Measurements from ENCODE around the gene AARSD1. TPM values are rescaled to one million over a fixed set of nuclear protein-coding genes. Genes with fewer than 3 reads are reported as not detected.
"Not testable (repeated sequence)": the region's sequence is repeated elsewhere in the genome, so short reads cannot be mapped to it uniquely, and the experiment has no call there.

AARSD1 gene
- total RNA-seq, 2 donors from 2014 or later: 50.7 to 52.2 TPM

DNA sequence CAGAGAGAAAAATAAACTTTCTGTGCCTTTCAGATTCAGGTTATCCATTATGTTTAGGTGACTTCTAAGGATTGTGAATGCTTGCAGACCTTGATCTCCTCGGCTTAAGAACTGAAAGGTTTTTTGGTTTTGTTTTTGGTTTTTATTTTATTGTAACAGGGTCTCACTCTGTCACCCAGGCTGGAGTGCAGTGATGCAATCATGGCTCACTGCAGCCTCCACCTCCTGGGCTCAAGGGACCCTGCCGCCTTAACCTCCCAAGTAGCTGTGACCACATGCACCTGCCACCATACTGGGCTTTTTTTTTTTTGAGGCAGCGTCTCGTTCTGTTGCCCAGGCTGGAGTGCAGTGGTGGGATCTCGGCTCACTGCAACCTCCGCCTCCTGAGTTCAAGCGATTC lies 40.8 kb downstream of the AARSD1 start:
- not testable (repeated sequence) for ATAC-seq (replicated peaks in 1 of 2); H3K36me3 Mint-ChIP-seq (ENCODE audit: insufficient read depth in 2 of 2); H3K9me3 Mint-ChIP-seq; H3K27ac Mint-ChIP-seq; H3K4me3 Mint-ChIP-seq; DNase-seq; H3K4me1 Mint-ChIP-seq (ENCODE audit: low read depth)
- H3K27me3 Mint-ChIP-seq (ENCODE audit: low read depth): peaks cover 42% of the 10 kb centered on the region

DNA sequence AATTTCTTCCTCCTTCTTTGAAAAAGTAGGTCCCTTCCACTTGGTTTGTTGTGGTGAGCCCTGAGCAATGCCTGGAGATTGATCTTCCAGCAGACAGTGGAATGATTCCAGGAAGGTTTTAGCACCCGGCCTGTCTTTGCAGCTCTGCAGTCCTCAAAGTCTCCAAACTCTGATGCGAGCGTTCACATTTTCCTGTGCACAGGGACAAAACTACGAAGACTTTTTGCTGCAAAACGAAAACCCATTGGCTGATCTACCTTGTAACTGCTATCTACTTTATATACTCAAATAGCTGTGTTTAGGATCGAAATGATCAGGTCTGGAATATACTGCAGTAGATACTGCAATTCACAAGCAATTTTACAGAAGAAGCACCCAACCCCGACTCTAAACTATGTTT lies 42.0 kb downstream of the AARSD1 start:
- H3K27me3 Mint-ChIP-seq (ENCODE audit: low read depth): peaks cover 46% of the 10 kb centered on the region
- ATAC-seq (replicated peaks in 1 of 2): no peak
- no peaks in the 10 kb centered on the region for H3K4me1 Mint-ChIP-seq (ENCODE audit: low read depth)
- H3K4me3 Mint-ChIP-seq: no peak overlapping the region
- no peak overlapping the region for H3K27ac Mint-ChIP-seq
- no peaks in the 10 kb centered on the region for H3K36me3 Mint-ChIP-seq (ENCODE audit: insufficient read depth in 2 of 2)
- no peak for DNase-seq
- H3K9me3 Mint-ChIP-seq: no peaks in the 10 kb centered on the region

DNA sequence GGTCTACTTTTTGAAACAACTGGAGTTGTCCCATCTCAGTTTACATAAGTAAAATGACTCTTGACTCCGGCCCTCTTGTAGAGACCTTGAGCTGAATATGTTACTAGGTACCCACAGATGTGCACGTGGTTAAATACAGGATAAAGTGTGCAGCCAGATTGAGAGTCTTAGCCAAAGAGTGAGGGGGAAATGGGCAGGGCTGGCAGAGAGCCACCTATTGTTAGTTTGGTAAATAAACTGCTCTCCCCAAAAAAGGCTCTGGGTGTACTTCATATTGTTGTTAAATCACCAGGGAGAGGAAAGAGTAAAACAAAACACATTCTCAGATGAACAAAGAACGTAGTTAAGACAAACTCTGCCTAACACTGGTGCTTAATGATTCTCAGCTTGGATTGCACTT lies 43.3 kb downstream of the AARSD1 start:
- H3K27me3 Mint-ChIP-seq (ENCODE audit: low read depth): peaks cover 47% of the 10 kb centered on the region
- no peaks in the 10 kb centered on the region for H3K4me1 Mint-ChIP-seq (ENCODE audit: low read depth)
- no peak for ATAC-seq (replicated peaks in 1 of 2)
- no peaks in the 10 kb centered on the region for H3K9me3 Mint-ChIP-seq
- no peak for DNase-seq
- no peak overlapping the region for H3K27ac Mint-ChIP-seq
- H3K36me3 Mint-ChIP-seq (ENCODE audit: insufficient read depth in 2 of 2): no peaks in the 10 kb centered on the region
- H3K4me3 Mint-ChIP-seq: no peak overlapping the region

DNA sequence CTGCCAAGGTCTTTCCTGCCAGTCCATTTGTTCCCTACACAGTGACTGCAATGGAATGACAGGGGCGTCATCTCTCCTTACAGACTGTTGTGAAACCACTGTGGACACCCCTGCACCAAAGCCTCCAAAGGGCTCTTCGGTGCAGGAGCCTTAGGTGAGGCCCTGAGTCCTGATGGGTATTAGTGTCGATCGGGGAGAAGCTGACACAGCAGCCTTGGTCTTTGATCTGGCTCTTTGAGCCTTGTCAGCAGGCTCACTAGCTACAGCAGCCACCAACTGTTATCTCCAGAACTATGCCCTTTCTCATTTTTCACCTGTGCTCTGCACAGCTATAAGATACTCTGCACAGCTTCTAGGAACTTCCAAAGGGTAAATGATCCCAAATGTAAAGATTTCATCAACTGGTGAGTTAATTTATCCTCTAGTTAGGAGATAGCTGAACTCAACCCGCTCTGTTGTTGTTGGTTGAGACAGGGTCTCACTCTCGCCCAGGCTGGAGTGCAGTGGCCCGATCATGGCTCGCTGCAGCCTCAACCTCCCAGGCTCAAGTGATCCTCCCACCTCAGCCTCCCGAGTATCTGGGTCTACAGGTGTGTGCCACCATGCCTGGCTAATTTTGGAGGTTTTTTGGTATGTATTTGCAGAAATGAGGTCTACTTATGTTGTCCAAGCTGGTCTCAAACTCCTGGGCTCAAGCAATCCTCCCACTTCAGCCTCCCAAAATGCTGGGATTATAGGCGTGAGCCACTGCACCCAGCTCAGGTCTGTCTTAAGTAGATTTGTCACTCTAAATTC lies 44.0 kb downstream of the AARSD1 start:
- Mint-ChIP-seq H3K4me3 (no peak overlapping the region), H3K27ac (no peak overlapping the region), H3K9me3 (no peaks in the 10 kb centered on the region), H3K36me3 (ENCODE audit: insufficient read depth in 2 of 2) (no peaks in the 10 kb centered on the region), H3K27me3 (ENCODE audit: low read depth) (peaks cover 47% of the 10 kb centered on the region), H3K4me1 (ENCODE audit: low read depth) (no peaks in the 10 kb centered on the region)
- ATAC-seq (replicated peaks in 1 of 2): no peak
- DNase-seq: no peak

DNA sequence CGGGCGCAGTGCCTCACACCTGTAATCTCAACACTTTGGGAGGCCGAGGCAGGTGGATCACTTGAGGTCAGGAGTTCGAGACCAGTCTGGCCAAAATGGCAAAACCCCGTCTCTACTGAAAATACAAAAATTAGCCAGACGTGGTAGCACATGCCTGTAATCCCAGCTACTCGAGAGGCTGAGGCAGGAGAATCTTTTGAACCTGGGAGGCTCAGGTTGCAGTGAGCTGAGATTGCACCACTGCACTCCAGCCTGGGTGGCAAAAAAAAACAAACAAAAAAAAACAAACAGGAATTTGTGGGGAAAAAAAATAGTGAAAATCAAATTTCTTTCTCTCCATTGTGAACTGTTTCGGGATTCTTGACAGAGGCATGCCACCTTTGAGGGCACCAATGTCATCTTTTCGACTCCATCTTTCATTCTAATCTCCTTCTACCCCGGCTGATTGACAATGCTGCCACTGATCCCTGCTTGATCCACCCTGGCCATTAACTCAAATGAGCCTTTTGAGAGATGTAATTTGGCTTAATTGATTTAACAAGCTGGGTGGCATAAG lies 44.7 kb downstream of the AARSD1 start:
- H3K27ac Mint-ChIP-seq; H3K4me3 Mint-ChIP-seq; DNase-seq; H3K9me3 Mint-ChIP-seq; H3K36me3 Mint-ChIP-seq (ENCODE audit: insufficient read depth in 2 of 2); H3K4me1 Mint-ChIP-seq (ENCODE audit: low read depth); ATAC-seq (replicated peaks in 1 of 2): not testable (repeated sequence)
- peaks cover 43% of the 10 kb centered on the region for H3K27me3 Mint-ChIP-seq (ENCODE audit: low read depth)

DNA sequence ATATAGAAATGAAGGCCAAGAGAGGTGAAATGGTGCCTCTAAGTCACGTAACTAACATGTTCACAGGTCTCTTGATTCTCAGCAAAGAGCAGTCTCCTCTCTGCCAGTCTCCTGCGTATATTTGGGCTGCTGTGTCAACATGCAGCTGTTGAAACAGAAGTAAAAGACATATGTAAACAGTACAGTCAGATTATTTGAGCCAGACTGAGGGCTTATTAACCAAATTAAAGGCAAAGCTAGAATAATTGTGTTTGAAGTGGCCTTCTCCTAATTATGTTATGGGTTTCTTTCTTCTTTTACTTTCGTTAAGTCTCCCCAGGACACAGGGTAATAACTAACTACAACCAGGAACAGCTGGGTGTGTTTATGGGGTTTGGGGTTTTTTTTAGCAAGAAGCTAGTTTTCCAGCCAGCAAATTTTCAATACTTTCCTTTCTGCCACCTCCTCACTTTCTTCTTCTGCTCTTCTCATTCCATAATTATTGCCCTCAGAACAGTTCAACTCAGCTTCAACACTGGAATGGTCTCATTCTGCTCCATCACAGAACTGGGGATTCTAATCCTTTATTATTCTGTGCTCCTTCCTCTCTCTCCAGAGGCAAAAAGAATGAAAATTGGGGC lies 45.2 kb downstream of the AARSD1 start:
- DNase-seq: no peak
- Mint-ChIP-seq H3K9me3 (no peaks in the 10 kb centered on the region), H3K4me3 (no peak overlapping the region), H3K4me1 (ENCODE audit: low read depth) (no peaks in the 10 kb centered on the region), H3K27me3 (ENCODE audit: low read depth) (peaks cover 43% of the 10 kb centered on the region), H3K27ac (no peak overlapping the region), H3K36me3 (ENCODE audit: insufficient read depth in 2 of 2) (no peaks in the 10 kb centered on the region)
- ATAC-seq (replicated peaks in 1 of 2): no peak

DNA sequence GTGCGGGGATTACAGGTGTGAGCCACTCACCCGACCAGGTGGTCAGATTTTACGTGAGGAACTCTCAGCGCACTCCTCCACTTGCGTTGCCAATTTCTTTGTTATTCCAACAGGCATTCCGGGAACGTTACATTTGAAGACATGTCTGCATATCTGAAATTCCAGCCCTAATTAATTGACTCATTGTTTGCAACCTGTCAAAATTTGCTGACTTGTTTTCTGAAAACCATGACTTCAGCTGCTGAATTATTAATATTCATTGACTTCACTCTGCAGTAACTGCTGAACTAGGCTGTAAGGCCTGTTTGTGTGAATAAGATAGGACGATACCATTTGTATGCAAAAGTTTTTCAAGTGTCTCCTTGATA lies 47.0 kb downstream of the AARSD1 start:
- DNase-seq (no peak), ATAC-seq (replicated peaks in 1 of 2) (no peak)
- Mint-ChIP-seq H3K36me3 (ENCODE audit: insufficient read depth in 2 of 2) (no peaks in the 10 kb centered on the region), H3K27ac (no peak overlapping the region), H3K4me1 (ENCODE audit: low read depth) (no peaks in the 10 kb centered on the region), H3K4me3 (no peak overlapping the region), H3K27me3 (ENCODE audit: low read depth) (peaks cover 31% of the 10 kb centered on the region), H3K9me3 (no peaks in the 10 kb centered on the region)

DNA sequence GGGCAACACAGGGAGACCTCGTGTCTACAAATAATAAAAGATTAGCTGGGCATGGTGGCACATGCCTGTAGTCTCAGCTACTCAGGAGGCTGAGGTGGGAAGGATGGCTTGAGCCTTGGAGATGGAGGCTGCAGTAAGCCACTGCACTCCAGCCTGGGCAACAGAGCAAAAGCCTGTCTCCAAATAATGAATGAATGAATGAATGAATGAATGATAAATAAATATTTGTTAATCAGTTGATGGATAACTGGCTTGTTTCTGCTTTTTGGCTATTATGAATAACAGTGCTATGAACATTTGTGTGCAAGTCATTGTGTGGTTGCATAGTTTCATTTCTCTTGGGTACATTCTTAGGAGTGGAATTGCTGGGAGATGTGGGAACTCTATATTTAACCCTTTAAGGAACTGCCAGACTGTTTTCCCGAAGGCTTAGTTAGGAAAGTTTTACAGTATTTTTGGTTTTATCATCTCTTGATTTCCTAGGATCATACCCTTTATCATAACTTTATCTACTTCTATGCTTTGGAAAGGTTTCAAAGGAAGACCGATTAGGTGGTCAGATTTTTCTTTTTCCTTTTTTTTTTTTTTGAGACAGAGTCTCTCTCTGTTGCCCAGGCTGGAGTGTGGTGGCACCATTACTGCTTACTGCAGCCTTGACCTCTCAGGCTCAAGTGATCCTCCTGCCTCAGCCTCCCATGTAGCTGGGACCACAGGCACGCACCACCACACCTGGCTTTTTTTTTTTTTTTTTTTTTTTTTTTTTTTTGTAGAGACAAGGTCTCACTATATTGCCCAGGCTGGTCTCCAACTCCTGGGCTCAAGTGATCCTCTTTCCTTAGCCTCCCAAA lies 47.6 kb downstream of the AARSD1 start:
- not testable (repeated sequence) for H3K36me3 Mint-ChIP-seq (ENCODE audit: insufficient read depth in 2 of 2); H3K9me3 Mint-ChIP-seq; ATAC-seq (replicated peaks in 1 of 2)

DNA sequence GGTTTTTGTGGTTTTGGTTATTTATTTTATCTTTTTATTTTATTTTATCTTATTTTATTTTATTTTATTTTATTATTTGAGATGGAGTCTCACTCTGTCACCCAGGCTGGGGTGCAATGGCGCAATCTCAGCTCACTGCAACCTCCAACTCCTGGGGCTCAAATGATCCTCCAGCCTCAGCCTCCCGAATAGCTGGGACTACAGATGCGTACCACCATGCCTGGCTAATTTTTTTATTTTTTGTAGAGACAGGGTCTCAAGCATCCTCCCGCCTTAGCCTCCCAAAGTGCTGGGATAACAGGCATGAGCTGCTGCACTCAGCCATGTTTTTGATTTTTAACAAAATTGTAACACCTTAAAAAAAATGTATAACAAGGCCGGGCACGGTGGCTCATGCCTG lies 49.0 kb downstream of the AARSD1 start:
- ATAC-seq (replicated peaks in 1 of 2): not testable (repeated sequence)

More for the DNA sequence above, 47.6 kb downstream of the AARSD1 start:
- not testable (repeated sequence) for H3K27ac Mint-ChIP-seq; H3K4me3 Mint-ChIP-seq; H3K4me1 Mint-ChIP-seq (ENCODE audit: low read depth); DNase-seq
- peaks cover 29% of the 10 kb centered on the region for H3K27me3 Mint-ChIP-seq (ENCODE audit: low read depth)

DNA sequence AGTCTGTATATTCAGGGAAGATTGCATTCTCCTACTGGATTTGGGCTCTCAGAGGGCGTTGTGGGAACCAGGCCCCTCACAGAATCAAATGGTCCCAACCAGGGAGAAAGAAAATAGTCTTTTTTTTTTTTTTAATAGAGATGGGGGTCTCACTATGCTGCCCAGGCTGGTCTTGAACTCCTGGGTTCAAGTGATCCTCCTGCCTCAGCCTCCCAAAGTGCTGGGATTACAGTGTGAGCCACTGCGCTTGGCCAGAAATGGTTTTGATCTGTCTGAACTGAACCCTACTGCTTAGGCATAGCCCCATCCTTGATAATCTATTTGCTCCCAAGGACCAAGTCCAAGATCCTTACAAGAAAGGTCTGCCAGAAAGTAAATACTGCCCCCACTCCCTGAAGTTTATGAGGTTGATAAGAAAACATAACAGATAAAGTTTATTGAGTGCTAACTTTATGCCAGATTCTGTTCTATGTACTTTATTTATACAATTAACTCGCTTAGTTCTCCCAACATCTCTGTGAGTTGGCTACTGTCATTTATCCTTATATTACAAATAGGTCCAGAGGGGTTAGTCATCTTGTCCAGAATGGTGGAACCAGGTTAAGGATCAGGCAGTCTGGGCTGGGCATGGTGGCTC lies 50.2 kb downstream of the AARSD1 start:
- Mint-ChIP-seq H3K27ac (no peak overlapping the region), H3K4me3 (no peak overlapping the region), H3K36me3 (ENCODE audit: insufficient read depth in 2 of 2) (no peaks in the 10 kb centered on the region), H3K4me1 (ENCODE audit: low read depth) (no peaks in the 10 kb centered on the region), H3K27me3 (ENCODE audit: low read depth) (peaks cover 32% of the 10 kb centered on the region), H3K9me3 (no peaks in the 10 kb centered on the region)
- ATAC-seq (replicated peaks in 1 of 2): no peak
- DNase-seq: no peak

More for the DNA sequence above, 49.0 kb downstream of the AARSD1 start:
- peaks cover 32% of the 10 kb centered on the region for H3K27me3 Mint-ChIP-seq (ENCODE audit: low read depth)
- DNase-seq; H3K9me3 Mint-ChIP-seq; H3K36me3 Mint-ChIP-seq (ENCODE audit: insufficient read depth in 2 of 2); H3K4me1 Mint-ChIP-seq (ENCODE audit: low read depth); H3K27ac Mint-ChIP-seq; H3K4me3 Mint-ChIP-seq: not testable (repeated sequence)

DNA sequence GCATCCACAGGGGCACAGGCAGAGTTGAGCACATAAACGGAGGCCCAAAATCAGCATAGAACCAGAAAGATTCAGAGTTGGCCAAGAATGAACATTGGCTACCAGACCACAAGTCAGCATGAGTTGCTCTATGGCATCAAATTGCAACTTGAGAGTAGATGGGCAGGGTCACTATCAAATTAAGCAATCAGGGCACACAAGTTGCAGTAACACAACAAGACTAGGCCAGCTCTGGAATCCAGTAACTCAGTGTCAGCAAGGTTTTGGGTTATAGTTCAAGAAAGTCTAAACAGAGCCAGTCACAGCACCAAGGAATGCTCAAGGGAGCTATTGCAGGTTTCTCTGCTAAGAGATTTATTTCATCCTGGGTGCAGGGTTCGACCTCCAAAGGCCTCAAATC lies 50.7 kb downstream of the AARSD1 start:
- Mint-ChIP-seq H3K27ac (no peak overlapping the region), H3K36me3 (ENCODE audit: insufficient read depth in 2 of 2) (no peaks in the 10 kb centered on the region), H3K27me3 (ENCODE audit: low read depth) (peaks cover 30% of the 10 kb centered on the region), H3K4me1 (ENCODE audit: low read depth) (no peaks in the 10 kb centered on the region), H3K9me3 (no peaks in the 10 kb centered on the region), H3K4me3 (no peak overlapping the region)
- DNase-seq (no peak), ATAC-seq (replicated peaks in 1 of 2) (no peak)

DNA sequence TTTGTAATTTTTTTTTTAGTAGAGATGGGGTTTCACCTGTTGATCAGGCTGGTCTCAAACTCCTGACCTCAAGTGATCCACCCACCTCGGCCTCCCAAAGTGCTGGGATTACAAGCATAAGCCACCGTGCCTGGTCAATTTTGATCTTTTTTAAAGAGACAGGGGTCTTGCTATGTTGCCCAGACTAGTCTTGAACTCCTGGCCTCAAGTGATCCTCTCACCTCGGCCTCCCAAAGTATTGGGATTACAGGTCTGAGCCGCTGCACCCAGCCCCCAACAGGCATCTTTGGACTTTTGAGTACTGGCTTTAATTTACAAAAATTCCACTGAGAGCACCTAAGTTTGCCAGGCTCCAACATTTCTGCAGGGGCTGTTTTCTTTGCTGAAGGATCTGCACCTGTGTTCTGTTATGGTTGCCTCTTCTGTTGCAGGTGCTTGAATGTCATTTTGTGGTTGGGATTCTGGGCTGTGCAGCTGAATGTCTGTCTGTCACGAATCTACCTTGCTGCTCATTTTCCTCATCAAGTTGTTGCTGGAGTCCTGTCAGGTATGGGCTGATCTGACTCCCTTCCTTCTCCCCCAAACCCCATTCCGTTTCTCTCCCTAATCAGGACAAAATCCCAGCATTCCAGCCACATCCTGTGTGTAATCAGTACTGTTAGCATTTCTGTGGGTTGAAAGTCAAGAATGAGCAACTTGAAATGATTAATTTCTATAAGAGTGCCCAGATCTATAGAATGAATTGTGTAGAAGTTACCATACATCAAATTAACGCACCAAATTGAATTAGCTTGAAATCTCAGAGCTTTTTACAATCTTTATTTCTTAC lies 55.2 kb downstream of the AARSD1 start:
- Mint-ChIP-seq H3K4me1 (ENCODE audit: low read depth) (no peaks in the 10 kb centered on the region), H3K27me3 (ENCODE audit: low read depth) (peaks cover 25% of the 10 kb centered on the region), H3K4me3 (no peak overlapping the region), H3K36me3 (ENCODE audit: insufficient read depth in 2 of 2) (no peaks in the 10 kb centered on the region), H3K27ac (no peak overlapping the region), H3K9me3 (no peaks in the 10 kb centered on the region)
- no peak for DNase-seq
- no peak for ATAC-seq (replicated peaks in 1 of 2)
